AG04450 (cell line): Measurements from ENCODE around the gene SBK1. TPM values are rescaled to one million over a fixed set of nuclear protein-coding genes. Genes with fewer than 3 reads are reported as not detected.

Source experiments
- CTCF ChIA-PET: fragments of 300-600, 350-600 bp; formaldehyde crosslinking; extraction: SDS; loops from one replicate; lab custom pipeline; 2022; ENCODE audit warnings: antibody characterized with exemption, inconsistent platforms; lab: Charles Lee
- POLR2A ChIA-PET: fragments of 350-600 bp; formaldehyde crosslinking; extraction: SDS; loops from one replicate; lab custom pipeline; 2021; ENCODE audit warnings: antibody characterized with exemption, inconsistent platforms; lab: Yijun Ruan, JAX
- DNase-seq: peaks from one replicate; pipeline ENCODE4 v3.0.0-alpha.2; 2011; ENCODE audit warnings: low read depth, low spot score
- H3K27ac ChIP-seq: one replicate; pipeline ENCODE4 v1.5.1; 2012; ENCODE audit warnings: low read depth, low read length, control low read depth
- H3K27me3 ChIP-seq: one replicate; pipeline ENCODE4 v1.6.0; 2012; ENCODE audit warnings: low read length; ENCODE audit not compliant: control insufficient read depth, insufficient read depth
- H3K4me3 ChIP-seq: 2 replicates; pipeline ENCODE4 v1.5.1; 2011; ENCODE audit warnings: mild to moderate bottlenecking, low read depth, low read length, control low read depth
- H3K9me3 ChIP-seq: 2 replicates; pipeline ENCODE4 v1.5.1; 2012; ENCODE audit warnings: low read length; ENCODE audit not compliant: control insufficient read depth, insufficient read depth
- polyA plus RNA-seq: library from polyadenylated mRNA; depleted of rRNA; stranded (reverse); fragments of >200 nt; gene quantifications from 2 replicates; pipeline ENCODE4 v1.2.3, GENCODE V29; 2011
- TF ChIP-seq, protein P1 (sequence below): IDR thresholded peaks from 2 replicates; pipeline ENCODE4 v1.5.1; 2011; ENCODE audit warnings: low read depth, low read length, control low read depth, inconsistent platforms

The SBK1 gene
- polyA plus RNA-seq, 1 experiment = 0.02 TPM

DNA sequence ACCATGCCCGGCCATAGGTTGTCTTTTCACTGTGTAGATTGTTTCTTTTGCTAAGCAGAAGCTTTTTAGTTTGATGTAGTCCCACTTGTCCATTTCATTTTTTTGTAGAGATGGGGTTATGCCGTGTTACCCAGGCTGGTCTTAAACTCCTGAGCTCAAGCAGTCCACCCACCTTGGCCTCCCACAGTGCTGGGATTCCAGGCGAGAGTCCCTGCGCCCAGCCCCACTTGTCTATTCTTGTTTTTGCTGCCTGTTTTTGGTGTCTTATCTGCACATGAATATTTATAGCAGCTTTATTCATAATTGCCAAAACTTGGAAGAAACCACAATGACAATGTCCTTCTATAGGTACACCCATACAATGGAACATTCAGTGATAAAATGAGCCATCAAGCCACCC is 18.8 kb upstream of the SBK1 start:
- DNase-seq = no peak
- ChIA-PET POLR2A (no interaction called here), CTCF (no interaction called here)
- no peak overlapping the region for H3K27ac ChIP-seq
- H3K27me3 ChIP-seq = peaks cover 9% of the 10 kb centered on the region
- TF ChIP-seq, protein P1, sequence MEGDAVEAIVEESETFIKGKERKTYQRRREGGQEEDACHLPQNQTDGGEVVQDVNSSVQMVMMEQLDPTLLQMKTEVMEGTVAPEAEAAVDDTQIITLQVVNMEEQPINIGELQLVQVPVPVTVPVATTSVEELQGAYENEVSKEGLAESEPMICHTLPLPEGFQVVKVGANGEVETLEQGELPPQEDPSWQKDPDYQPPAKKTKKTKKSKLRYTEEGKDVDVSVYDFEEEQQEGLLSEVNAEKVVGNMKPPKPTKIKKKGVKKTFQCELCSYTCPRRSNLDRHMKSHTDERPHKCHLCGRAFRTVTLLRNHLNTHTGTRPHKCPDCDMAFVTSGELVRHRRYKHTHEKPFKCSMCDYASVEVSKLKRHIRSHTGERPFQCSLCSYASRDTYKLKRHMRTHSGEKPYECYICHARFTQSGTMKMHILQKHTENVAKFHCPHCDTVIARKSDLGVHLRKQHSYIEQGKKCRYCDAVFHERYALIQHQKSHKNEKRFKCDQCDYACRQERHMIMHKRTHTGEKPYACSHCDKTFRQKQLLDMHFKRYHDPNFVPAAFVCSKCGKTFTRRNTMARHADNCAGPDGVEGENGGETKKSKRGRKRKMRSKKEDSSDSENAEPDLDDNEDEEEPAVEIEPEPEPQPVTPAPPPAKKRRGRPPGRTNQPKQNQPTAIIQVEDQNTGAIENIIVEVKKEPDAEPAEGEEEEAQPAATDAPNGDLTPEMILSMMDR = no peak
- no peak overlapping the region for H3K4me3 ChIP-seq
- peaks cover 5% of the 10 kb centered on the region; the same call in 1 of the 2 replicates for H3K9me3 ChIP-seq

DNA sequence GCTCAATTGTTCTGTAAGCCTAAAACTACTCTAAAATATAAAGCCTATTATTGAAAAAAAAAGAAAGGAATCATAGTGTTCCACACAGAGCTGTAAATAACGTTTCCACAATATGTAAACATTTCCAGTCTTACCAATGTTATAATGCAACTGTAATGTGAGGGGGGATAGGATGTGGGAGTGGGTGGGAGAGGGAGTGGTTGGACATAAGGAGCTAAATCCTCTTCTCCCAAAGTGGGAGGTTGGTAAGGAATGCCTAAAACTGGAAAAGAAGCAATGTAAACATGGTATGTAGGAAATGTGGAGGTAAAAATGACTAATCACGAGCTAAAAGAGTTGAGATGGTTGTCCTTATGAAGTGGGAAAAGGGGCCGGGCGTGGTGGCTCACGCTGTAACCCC is 17.6 kb upstream of the SBK1 start:
- Histone ChIP-seq H3K27me3 (peaks cover 9% of the 10 kb centered on the region), H3K4me3 (no peak overlapping the region), H3K27ac (no peak overlapping the region), H3K9me3 (peaks cover 5% of the 10 kb centered on the region; the same call in 1 of the 2 replicates)
- no peak for DNase-seq
- ChIA-PET CTCF (interaction anchor here (6.3 kb wide), 1 partner anchor 43 kb away, joined by 77 read pairs; no protein-coding TSS in a partner anchor), POLR2A (interaction anchor here (0.5 kb wide), 1 partner anchor 88 kb away, joined by 3 read pairs; no protein-coding TSS in a partner anchor)
- TF ChIP-seq, protein P1 = no peak

DNA sequence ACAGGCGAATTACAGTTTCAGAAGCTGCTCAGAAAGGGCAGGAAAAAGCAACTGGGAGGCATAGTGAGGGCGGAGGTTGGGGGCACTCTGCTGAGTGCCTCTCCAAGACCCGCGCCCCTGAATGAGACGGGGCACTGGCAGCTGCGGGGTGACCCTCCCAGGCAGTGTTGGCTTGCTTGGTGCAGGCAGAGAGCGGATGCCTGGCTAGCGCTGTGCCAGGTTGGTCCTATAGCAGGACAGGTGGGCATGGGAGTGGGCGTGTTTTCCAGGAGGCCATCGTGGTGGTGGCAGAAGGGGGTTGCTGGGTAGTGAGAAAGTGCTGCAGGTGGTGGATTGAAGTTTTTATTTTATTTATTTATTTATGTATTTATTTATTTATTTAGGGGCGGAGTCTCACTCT is 16.0 kb upstream of the SBK1 start:
- TF ChIP-seq, protein P1 = no peak
- Histone ChIP-seq H3K27ac (no peak overlapping the region), H3K9me3 (no peaks in the 10 kb centered on the region), H3K27me3 (peaks cover 9% of the 10 kb centered on the region), H3K4me3 (no peak overlapping the region)
- DNase-seq = no peak
- ChIA-PET POLR2A (no interaction called here), CTCF (interaction anchor here (1.9 to 6.3 kb wide), 2 partner anchors 37 to 42 kb away, joined by 15 to 77 read pairs; no protein-coding TSS in a partner anchor)

DNA sequence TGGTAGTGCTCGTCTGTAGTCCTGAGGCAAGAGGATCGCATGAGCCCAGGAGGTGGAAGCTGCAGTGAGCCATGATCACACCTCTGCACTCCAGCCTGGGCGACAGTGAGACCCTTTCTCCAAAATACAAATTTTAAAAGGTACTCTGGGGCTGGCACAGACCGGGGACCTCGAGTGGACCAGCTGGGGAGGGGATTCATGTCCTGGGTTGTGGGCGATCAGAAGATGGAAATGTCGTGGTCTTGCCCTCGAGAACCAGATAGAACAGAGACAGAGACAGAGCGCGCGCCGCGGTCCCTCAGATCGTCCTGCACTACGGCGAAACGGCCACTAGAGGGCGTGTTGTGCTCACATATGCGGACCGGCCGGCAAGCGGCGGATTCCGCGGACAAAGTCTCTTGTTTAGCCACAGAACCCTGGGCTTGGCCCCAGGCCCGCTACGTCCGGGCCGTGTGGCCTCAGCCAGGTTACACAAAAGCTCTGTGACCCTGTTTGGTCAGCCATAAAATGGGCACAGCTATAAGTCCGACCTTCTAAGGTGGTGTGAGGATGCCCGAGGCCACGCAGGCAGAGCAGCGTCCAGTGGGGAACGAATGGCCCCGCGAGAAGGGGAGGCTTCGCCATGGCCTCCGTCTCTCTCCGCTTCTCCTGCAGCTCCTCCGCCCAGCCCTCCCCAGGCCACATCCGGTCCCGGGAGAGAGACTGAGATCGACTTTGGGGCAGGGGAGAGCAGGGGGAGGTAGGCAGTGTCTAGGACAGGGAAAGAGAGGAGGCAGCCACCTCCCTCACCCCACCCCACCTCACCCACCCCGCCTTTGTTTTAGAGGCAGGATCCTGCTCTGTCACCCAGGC is 14.6 kb upstream of the SBK1 start:
- ChIA-PET POLR2A (no interaction called here), CTCF (interaction anchor here (0.5 to 6.3 kb wide), 21 partner anchors 9 to 667 kb away, joined by 3 to 77 read pairs (median 4); partner anchors contain the start of gene SBK1)
- no peaks in the 10 kb centered on the region for H3K9me3 ChIP-seq
- DNase-seq = peak; percentile 37
- no peak overlapping the region for H3K27ac ChIP-seq
- TF ChIP-seq, protein P1 = peak; percentile 91
- peaks cover 9% of the 10 kb centered on the region for H3K27me3 ChIP-seq
- H3K4me3 ChIP-seq = peak overlapping the region; percentile 60

DNA sequence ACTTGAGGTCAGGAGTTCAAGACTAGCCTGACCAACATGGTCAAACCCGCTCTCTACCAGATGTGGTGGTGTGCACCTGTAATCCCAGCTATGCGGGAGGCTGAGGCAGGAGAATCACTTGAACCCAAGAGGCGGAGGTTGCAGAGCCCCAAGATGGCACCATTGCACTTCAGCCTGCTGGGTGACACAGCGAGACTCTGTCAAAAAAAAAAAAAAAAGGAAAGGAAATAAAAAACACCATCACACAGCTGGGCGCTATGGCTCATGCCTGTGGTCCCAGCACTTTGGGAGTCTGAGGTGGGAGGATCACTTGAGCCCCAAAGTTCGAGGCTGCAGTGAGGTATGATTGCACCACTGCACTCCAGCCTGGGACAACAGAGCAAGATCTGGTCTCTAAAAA is 13.3 kb upstream of the SBK1 start:
- ChIA-PET CTCF (interaction anchor here (0.6 to 6.3 kb wide), 4 partner anchors 24 to 218 kb away, joined by 3 to 77 read pairs (median 7); no protein-coding TSS in a partner anchor), POLR2A (no interaction called here)
- Histone ChIP-seq H3K27ac (no peak overlapping the region), H3K27me3 (peaks cover 6% of the 10 kb centered on the region), H3K9me3 (no peaks in the 10 kb centered on the region), H3K4me3 (no peak overlapping the region)
- TF ChIP-seq, protein P1 = no peak
- DNase-seq = no peak
